C1 segment of cervical spinal cord (tissue), 14 donors: ENCODE measurements around the gene CYP2D6.
A peak's percentile ranks its signal among the peaks of the same experiment; 100 is the strongest.

Experiments used
- DNase-seq, 14 donors: peaks; one replicate each; lab custom pipeline; 2025; lab: John Stamatoyannopoulos, UW

CYP2D6 gene

DNA sequence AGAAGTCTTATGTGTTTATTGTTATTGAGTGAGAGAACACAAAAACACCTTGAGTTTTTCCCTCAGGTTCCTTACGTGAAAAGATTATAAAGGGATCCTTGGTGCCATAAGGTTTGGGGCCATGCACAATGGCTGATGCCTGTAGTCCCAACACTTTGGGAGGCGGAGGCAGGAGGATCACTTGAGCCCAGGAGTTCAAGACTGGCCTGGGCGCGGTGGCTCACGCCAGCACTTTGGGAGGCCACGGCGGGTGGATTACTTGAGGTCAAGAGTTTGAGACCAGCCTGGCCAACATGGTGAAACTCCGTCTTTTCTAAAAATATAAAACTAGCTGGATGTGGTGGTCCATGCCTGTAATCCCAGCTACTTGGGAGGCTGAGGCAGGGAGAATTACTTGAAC is 45.7 kb downstream of the CYP2D6 start:
- no peak for DNase-seq

DNA sequence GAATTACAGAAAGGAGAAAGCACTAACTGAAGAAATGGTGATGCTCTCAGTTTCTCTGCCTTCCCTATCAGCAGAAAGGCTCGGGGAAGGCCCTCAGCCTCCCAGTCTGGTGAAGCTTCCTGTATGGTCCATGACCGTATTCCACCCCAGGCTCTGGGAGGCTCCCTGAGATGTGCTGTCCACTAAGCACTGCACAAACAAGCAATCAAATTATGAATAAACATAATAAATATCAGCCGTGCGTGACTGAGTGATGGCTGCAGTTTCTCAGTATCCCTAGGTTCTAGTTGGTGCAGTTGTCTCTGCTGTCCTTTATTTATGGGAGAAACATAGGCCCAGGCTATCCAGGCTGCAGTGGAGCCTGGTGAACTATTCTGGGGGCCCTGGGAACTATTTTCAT is 47.5 kb downstream of the CYP2D6 start:
- no peak for DNase-seq

- DNase-seq = peak in 7 of 14 donors; percentile 16 to 67 (median 33)
These were observed 50.3 kb downstream of the CYP2D6 start for GRCh38 chr22:42080287-42080686.

DNA sequence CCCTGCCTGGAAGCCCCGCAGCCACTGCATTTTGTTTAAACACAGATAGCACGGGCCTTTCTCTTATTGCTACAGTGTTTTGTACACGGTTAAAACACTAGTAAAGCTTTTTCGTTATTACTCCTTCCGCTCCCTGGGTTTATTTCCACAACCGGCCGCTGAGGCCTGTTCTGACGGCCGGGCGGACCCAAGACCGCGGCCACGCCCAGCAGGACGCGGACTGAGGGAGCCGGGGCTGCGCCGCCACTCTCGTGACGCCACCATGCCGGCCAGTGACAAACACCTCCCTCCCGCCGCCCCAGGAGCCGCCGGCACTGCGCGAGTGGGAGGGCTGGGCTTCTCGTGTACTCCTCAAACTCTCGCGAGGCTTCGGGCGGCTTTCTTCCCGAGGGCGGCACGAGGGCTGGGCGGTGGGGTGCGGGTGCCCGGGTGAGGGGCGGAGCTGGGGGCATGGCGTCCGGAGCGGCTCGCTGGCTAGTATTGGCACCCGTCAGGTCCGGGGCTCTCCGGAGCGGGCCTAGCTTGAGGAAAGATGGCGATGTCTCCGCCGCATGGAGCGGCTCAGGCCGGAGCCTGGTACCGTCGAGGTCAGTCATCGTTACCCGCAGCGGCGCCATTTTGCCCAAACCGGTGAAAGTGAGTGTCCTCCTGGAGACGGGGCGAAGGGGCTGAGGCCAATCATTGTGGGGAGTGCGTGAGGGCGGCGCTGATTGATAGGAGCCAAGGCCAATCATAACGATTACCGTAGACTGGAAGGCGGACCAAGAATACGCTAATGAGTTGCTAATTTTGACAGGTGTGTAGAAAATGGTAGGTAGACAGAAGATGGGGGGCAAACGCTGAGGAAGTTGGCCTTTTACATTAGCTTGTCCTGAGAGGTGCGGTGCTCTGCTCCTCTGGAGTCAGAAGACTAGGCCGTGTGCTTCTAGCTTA is 51.0 kb downstream of the CYP2D6 start, which contains the start of gene SMDT1:
TSS of gene SMDT1 (plus strand) at position 382 of the 933 bp plus-strand sequence. CDS start at position 451, 69 bp downstream.
- peak; percentile 98 to 100 (median 100) for DNase-seq

DNA sequence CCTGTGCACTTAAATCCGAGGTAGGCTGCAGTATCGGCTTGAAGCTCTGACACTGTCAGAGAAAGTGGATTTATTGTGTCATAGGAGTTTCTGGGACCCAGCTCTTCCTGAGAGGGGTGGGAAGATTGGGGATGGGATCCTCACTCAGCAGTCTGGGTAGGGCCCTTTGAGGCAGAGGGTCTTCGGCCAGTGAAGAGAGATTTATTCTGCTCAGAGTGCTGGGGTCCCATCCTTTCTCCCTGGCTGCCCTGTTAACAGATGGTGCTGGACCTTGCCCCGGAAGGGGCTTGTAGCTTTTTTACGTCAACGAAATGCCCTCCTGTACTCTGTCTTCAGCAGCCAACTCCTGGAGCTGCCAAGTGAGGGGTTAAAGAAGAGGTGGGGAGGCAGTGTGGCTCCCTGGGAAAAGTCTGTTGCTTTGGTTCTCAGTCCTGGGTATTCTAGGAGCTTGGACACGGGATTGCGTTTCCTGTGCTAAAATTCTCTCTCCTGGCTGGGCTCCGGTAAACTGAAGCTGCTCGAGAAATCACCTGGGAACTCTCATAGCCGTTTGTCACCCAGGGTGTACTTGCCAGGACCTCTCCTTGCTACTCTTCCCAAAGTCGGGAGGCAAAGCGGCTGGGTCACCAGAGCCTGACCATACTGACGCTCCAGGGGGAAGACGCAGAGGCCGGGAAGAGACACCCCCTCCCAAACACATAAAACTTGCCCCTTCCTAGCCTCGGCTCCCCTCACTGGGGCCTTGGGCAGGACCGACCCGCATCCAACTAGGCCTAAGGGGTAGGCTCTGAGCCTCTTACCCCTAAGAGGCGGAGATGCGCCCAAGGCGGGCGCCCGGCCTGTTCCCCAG is 51.9 kb downstream of the CYP2D6 start:
- peak in 5 of 14 donors; percentile 60 to 84 (median 77) for DNase-seq

GRCh38 chr22:42077486-42078125 is 53.0 kb downstream of the CYP2D6 start:
- DNase-seq = peak in 1 of 14 donors; percentile 38

GRCh38 chr22:42076764-42077485 is 53.7 kb downstream of the CYP2D6 start:
- no peak for DNase-seq
